Caco-2 (cell line): ENCODE measurements around the gene SSTR1. TPM values are rescaled to one million over a fixed set of nuclear protein-coding genes. Genes with fewer than 3 reads are reported as not detected.

Source experiments
- BruUV-seq: library from RNA; stranded (reverse); fragments of 400-500 nt; replicated peaks from 2 replicates; lab custom pipeline; 2021; lab: Mats Ljungman, UMichigan
- CTCF ChIA-PET: fragments of 300-600 bp; sonication (Branson Sonifier 250); formaldehyde crosslinking; loops from one replicate; lab custom pipeline; 2022; ENCODE audit warnings: antibody characterized with exemption; lab: Charles Lee
- POLR2A ChIA-PET: fragments of 300-600 bp; sonication (Branson Sonifier 250); formaldehyde crosslinking; loops from one replicate; lab custom pipeline; 2022; ENCODE audit warnings: antibody characterized with exemption; lab: Charles Lee
- DNase-seq, 2 experiments: peaks; one replicate each; pipeline versions ENCODE4 v3.0.0 to v3.0.0-alpha.2; 2020 to 2022
- H3K27me3 ChIP-seq: replicated peaks from 2 replicates; pipeline ENCODE4 v1.6.0; 2011; ENCODE audit warnings: low read length; ENCODE audit not compliant: control insufficient read depth, insufficient read depth
- H3K36me3 ChIP-seq: 2 replicates; pipeline ENCODE4 v1.5.1; 2011; ENCODE audit warnings: low read length; ENCODE audit not compliant: control insufficient read depth, insufficient read depth
- H3K4me1 ChIP-seq: fragments of 250-450 bp; sonication (Bioruptor Pico); 2 replicates; pipeline ENCODE4 v1.5.1; 2020; ENCODE audit warnings: mild to moderate bottlenecking
- H3K4me3 ChIP-seq: 2 replicates; pipeline ENCODE4 v1.5.1; 2011; ENCODE audit warnings: low read depth, mild to moderate bottlenecking, control low read depth, low read length
- H3K9me3 ChIP-seq: fragments of 250-450 bp; sonication (Bioruptor Pico); 2 replicates; pipeline ENCODE4 v1.5.1; 2020; ENCODE audit warnings: mild to moderate bottlenecking, moderate library complexity
- H3K27ac Mint-ChIP-seq: one replicate; pipeline ENCODE4 v1.8.0; 2022; ENCODE audit warnings: mixed read lengths; ENCODE audit not compliant: unreplicated experiment
- H3K27me3 Mint-ChIP-seq: one replicate; pipeline ENCODE4 v1.8.0; 2022; ENCODE audit warnings: mixed read lengths; ENCODE audit not compliant: insufficient read depth, unreplicated experiment
- H3K36me3 Mint-ChIP-seq: one replicate; pipeline ENCODE4 v1.8.0; 2022; ENCODE audit warnings: mild to moderate bottlenecking, mixed read lengths; ENCODE audit not compliant: insufficient read depth, unreplicated experiment
- H3K4me1 Mint-ChIP-seq: one replicate; pipeline ENCODE4 v1.8.0; 2022; ENCODE audit warnings: low read depth, mixed read lengths; ENCODE audit not compliant: unreplicated experiment
- H3K4me3 Mint-ChIP-seq: one replicate; pipeline ENCODE4 v1.8.0; 2022; ENCODE audit warnings: mild to moderate bottlenecking, moderate library complexity, mixed read lengths; ENCODE audit not compliant: unreplicated experiment
- H3K9me3 Mint-ChIP-seq: one replicate; pipeline ENCODE4 v1.8.0; 2022; ENCODE audit warnings: mixed read lengths; ENCODE audit not compliant: unreplicated experiment
- intact Hi-C: fragments of 100-400 bp; cut with micrococcal nuclease; formaldehyde crosslinking; loops from one replicate; pipeline ENCODE4 v1.10.0; 2022; ENCODE audit not compliant: unreplicated experiment
- total RNA-seq: library from RNA; stranded (reverse); gene quantifications from 2 replicates; pipeline ENCODE4 v1.2.3, GENCODE V29; 2022
- TF ChIP-seq, protein P1 (sequence below), 2 experiments: fragments of 200-600 bp in 1 of 2; IDR thresholded peaks; 1 replicate in 1 of 2; 2 replicates in 1 of 2; pipeline versions ENCODE4 v1.5.1 to v1.8.0; 2011 to 2022; ENCODE audit warnings: antibody characterized with exemption in 1 of 2, control low read depth in 1 of 2, inconsistent platforms in 1 of 2, low read depth in 1 of 2, low read length in 1 of 2, mild to moderate bottlenecking in 1 of 2, moderate library complexity in 1 of 2; ENCODE audit not compliant: insufficient read depth in 1 of 2, severe bottlenecking in 1 of 2, unreplicated experiment in 1 of 2

SSTR1 gene
- total RNA-seq, 1 experiment from 2014 or later, result 9.6 TPM

DNA sequence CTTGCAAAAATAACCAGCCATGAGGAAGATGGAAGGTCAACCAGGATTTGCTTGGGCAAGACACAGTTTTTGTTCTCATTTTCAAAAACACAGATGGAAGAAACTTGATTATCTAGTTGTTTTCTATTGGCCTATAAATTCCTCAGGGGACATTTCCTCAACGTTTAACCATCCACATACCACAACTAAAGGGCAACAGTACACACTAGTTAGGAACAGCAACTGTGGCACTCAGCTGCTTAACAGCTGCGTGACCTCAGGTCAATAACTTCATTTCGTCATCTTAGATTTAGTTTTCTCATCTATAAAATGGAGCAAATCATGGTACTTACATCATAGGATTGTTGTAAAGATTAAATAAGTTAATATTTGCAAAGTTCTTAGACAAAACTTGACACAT, 18.7 kb downstream of the SSTR1 start:
- no peak for DNase-seq
- intact Hi-C loops, result no loop called here
- TF ChIP-seq, protein P1, sequence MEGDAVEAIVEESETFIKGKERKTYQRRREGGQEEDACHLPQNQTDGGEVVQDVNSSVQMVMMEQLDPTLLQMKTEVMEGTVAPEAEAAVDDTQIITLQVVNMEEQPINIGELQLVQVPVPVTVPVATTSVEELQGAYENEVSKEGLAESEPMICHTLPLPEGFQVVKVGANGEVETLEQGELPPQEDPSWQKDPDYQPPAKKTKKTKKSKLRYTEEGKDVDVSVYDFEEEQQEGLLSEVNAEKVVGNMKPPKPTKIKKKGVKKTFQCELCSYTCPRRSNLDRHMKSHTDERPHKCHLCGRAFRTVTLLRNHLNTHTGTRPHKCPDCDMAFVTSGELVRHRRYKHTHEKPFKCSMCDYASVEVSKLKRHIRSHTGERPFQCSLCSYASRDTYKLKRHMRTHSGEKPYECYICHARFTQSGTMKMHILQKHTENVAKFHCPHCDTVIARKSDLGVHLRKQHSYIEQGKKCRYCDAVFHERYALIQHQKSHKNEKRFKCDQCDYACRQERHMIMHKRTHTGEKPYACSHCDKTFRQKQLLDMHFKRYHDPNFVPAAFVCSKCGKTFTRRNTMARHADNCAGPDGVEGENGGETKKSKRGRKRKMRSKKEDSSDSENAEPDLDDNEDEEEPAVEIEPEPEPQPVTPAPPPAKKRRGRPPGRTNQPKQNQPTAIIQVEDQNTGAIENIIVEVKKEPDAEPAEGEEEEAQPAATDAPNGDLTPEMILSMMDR (IDR thresholded peaks at IDR 0.05; ENCODE audit: insufficient read depth in 1 of 2, low read depth in 1 of 2, low read length in 1 of 2, severe bottlenecking in 1 of 2, unreplicated experiment in 1 of 2), result no peak
- Mint-ChIP-seq H3K27me3 (peaks cover 3% of the 10 kb centered on the region), H3K4me1 (no peaks in the 10 kb centered on the region), H3K4me3 (no peak overlapping the region), H3K36me3 (no peaks in the 10 kb centered on the region), H3K27ac (no peak overlapping the region), H3K9me3 (no peaks in the 10 kb centered on the region)
- no peak overlapping the region for H3K4me3 ChIP-seq
- H3K36me3 ChIP-seq, result no peaks in the 10 kb centered on the region
- H3K4me1 ChIP-seq, result no peaks in the 10 kb centered on the region
- ChIA-PET CTCF (no interaction called here), POLR2A (no interaction called here)
- H3K9me3 ChIP-seq, result no peaks in the 10 kb centered on the region; the same call in 1 of the 2 replicates
- no TSS peak for BruUV-seq
- no peaks in the 10 kb centered on the region for H3K27me3 ChIP-seq

GRCh38 chr14:38233218-38233617, 25.5 kb downstream of the SSTR1 start:
- no TSS peak for BruUV-seq
- no peaks in the 10 kb centered on the region for H3K9me3 Mint-ChIP-seq
- POLR2A ChIA-PET, result no interaction called here
- CTCF ChIA-PET, result interaction anchor here (0.5 kb wide), 1 partner anchor 90 kb away, joined by 3 read pairs; no protein-coding TSS in a partner anchor
- no peaks in the 10 kb centered on the region for H3K4me1 Mint-ChIP-seq
- no peak for DNase-seq
- H3K27me3 Mint-ChIP-seq, result peaks cover 10% of the 10 kb centered on the region
- TF ChIP-seq, protein P1 (IDR thresholded peaks at IDR 0.05; ENCODE audit: insufficient read depth in 1 of 2, low read depth in 1 of 2, low read length in 1 of 2, severe bottlenecking in 1 of 2, unreplicated experiment in 1 of 2), result no peak
- H3K4me3 Mint-ChIP-seq, result no peak overlapping the region
- intact Hi-C loops, result no loop called here
- no peaks in the 10 kb centered on the region; the same call in 1 of the 2 replicates for H3K9me3 ChIP-seq
- no peak overlapping the region for H3K27ac Mint-ChIP-seq
- H3K27me3 ChIP-seq, result no peaks in the 10 kb centered on the region
- no peaks in the 10 kb centered on the region for H3K36me3 ChIP-seq
- no peaks in the 10 kb centered on the region for H3K4me1 ChIP-seq
- H3K36me3 Mint-ChIP-seq, result no peaks in the 10 kb centered on the region
- H3K4me3 ChIP-seq, result no peak overlapping the region

DNA sequence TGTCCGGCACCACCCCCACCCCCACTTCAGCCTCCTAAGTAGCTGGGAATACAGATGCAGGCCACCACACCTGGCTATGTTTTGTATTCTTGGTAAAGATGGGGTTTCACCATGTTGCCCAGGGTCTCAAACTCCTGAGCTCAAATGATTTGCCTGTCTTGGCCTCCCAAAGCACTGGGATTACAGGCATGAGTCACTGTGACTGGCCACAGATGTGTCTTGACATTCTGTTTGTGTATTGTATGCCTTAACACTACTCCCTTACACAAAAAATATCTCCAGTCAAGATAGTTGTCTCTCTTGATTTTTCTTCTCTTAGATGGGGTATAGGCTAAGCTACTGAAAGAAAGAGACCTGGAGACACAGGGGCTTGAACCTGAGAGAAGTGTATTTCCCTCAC, 30.6 kb downstream of the SSTR1 start:
- TF ChIP-seq, protein P1 (IDR thresholded peaks at IDR 0.05; ENCODE audit: insufficient read depth in 1 of 2, low read depth in 1 of 2, low read length in 1 of 2, severe bottlenecking in 1 of 2, unreplicated experiment in 1 of 2), result no peak
- H3K27me3 Mint-ChIP-seq, result peaks cover 2% of the 10 kb centered on the region
- DNase-seq, result no peak
- Histone ChIP-seq H3K9me3 (no peaks in the 10 kb centered on the region), H3K4me3 (no peak overlapping the region), H3K36me3 (no peaks in the 10 kb centered on the region), H3K4me1 (no peaks in the 10 kb centered on the region), H3K27me3 (no peaks in the 10 kb centered on the region)
- BruUV-seq, result no TSS peak
- no peaks in the 10 kb centered on the region for H3K4me1 Mint-ChIP-seq
- no peaks in the 10 kb centered on the region for H3K36me3 Mint-ChIP-seq
- ChIA-PET POLR2A (no interaction called here), CTCF (no interaction called here)
- H3K9me3 Mint-ChIP-seq, result no peaks in the 10 kb centered on the region
- H3K4me3 Mint-ChIP-seq, result no peak overlapping the region
- no peak overlapping the region for H3K27ac Mint-ChIP-seq
- intact Hi-C loops, result no loop called here
